Neural cell (in vitro differentiated cells): ENCODE results near the gene REST. TPM values are rescaled to one million over a fixed set of nuclear protein-coding genes. Genes with fewer than 3 reads are reported as not detected.
"Not testable (repeated sequence)": the region's sequence is repeated elsewhere in the genome, so short reads cannot be mapped to it uniquely, and the experiment has no call there.

Experiments
- H2AFZ ChIP-seq: fragments of 200-600, 300-800 bp; sonication (generic), shearing (Covaris generic); 2 replicates; pipeline ENCODE4 v1.6.0; 2014; ENCODE audit warnings: low read depth, mild to moderate bottlenecking, antibody characterized with exemption, low read length, moderate library complexity
- H3F3A ChIP-seq: fragments of 200-600 bp; shearing (Covaris generic); 2 replicates; pipeline ENCODE4 v1.6.1; 2016; ENCODE audit warnings: mild to moderate bottlenecking, moderate library complexity, mixed read lengths, antibody characterized with exemption, low read length; ENCODE audit not compliant: insufficient read depth, poor library complexity, severe bottlenecking
- H3K27ac ChIP-seq: fragments of 200-600, 300-800 bp; sonication (generic), shearing (Covaris generic); 2 replicates; pipeline ENCODE4 v1.5.1; 2014; ENCODE audit warnings: mild to moderate bottlenecking, low read length, moderate library complexity
- H3K27me3 ChIP-seq: fragments of 300-800, 200-600 bp; sonication (generic), shearing (Covaris generic); 2 replicates; pipeline ENCODE4 v1.6.0; 2014; ENCODE audit warnings: mild to moderate bottlenecking, low read depth, low read length, moderate library complexity; ENCODE audit not compliant: insufficient read depth
- H3K36me3 ChIP-seq: fragments of 300-800, 200-600 bp; sonication (generic), shearing (Covaris generic); 2 replicates; pipeline ENCODE4 v1.5.1; 2014; ENCODE audit warnings: mild to moderate bottlenecking, antibody characterized with exemption, low read length, moderate library complexity; ENCODE audit not compliant: insufficient read depth
- H3K4me2 ChIP-seq: fragments of 300-800, 200-600 bp; sonication (generic), shearing (Covaris generic); 2 replicates; pipeline ENCODE4 v1.6.0; 2014; ENCODE audit warnings: mild to moderate bottlenecking, low read length
- H3K4me3 ChIP-seq: fragments of 300-800, 200-600 bp; sonication (generic), shearing (Covaris generic); 2 replicates; pipeline ENCODE4 v1.5.1; 2014; ENCODE audit warnings: mild to moderate bottlenecking, low read length, moderate library complexity
- H3K79me2 ChIP-seq: fragments of 200-600 bp; shearing (Covaris generic); replicated peaks from 2 replicates; pipeline ENCODE4 v1.6.0; 2014; ENCODE audit warnings: mild to moderate bottlenecking, low read length, moderate library complexity; ENCODE audit not compliant: insufficient read depth
- H3K9ac ChIP-seq: fragments of 300-800, 200-600 bp; sonication (generic), shearing (Covaris generic); 2 replicates; pipeline ENCODE4 v1.6.1; 2016; ENCODE audit warnings: mild to moderate bottlenecking, low read length, mixed read lengths
- H3K9me2 ChIP-seq: fragments of 200-600 bp; shearing (Covaris generic); 2 replicates; pipeline ENCODE4 v1.6.1; 2016; ENCODE audit warnings: mild to moderate bottlenecking, low read length, mixed read lengths; ENCODE audit not compliant: insufficient read depth
- H3K9me3 ChIP-seq: fragments of 200-600, 300-800 bp; sonication (generic), shearing (Covaris generic); 2 replicates; pipeline ENCODE4 v1.6.1; 2016; ENCODE audit warnings: mild to moderate bottlenecking, mixed run types, low read length, moderate library complexity, mixed read lengths
- H4K20me1 ChIP-seq: fragments of 200-600 bp; shearing (Covaris generic); 2 replicates; pipeline ENCODE4 v1.6.1; 2016; ENCODE audit warnings: mild to moderate bottlenecking, mixed run types; ENCODE audit not compliant: insufficient read depth
- EP300 ChIP-seq: fragments of 450-650 bp; conservative IDR thresholded peaks from 2 replicates; pipeline ENCODE4 v1.6.1; 2014; ENCODE audit warnings: antibody characterized with exemption, mild to moderate bottlenecking, moderate library complexity; ENCODE audit not compliant: poor library complexity, severe bottlenecking
- EZH2 ChIP-seq: fragments of 200-600, 300-800 bp; shearing (Covaris generic), sonication (generic); IDR thresholded peaks from 2 replicates; pipeline ENCODE4 v1.6.1; 2014; ENCODE audit warnings: antibody characterized with exemption, low read length, borderline replicate concordance, mild to moderate bottlenecking; ENCODE audit not compliant: insufficient read depth, poor library complexity, severe bottlenecking
- MXI1 ChIP-seq: fragments of 450-650 bp; conservative IDR thresholded peaks from 2 replicates; pipeline ENCODE4 v1.6.1; 2014; ENCODE audit warnings: antibody characterized with exemption, mild to moderate bottlenecking; ENCODE audit not compliant: poor library complexity, severe bottlenecking
- POLR2AphosphoS5 ChIP-seq: IDR thresholded peaks from 2 replicates; pipeline ENCODE4 v1.6.1; 2012
- RAD21 ChIP-seq: fragments of 450-650 bp; conservative IDR thresholded peaks from 2 replicates; pipeline ENCODE4 v1.6.1; 2014; ENCODE audit warnings: antibody characterized with exemption, mild to moderate bottlenecking, moderate library complexity
- SMC3 ChIP-seq: fragments of 450-650 bp; conservative IDR thresholded peaks from 2 replicates; pipeline ENCODE4 v1.6.1; 2014; ENCODE audit warnings: antibody characterized with exemption, mild to moderate bottlenecking, moderate library complexity; ENCODE audit not compliant: poor library complexity
- TAF1 ChIP-seq: IDR thresholded peaks from 2 replicates; pipeline ENCODE4 v1.6.1; 2012; ENCODE audit warnings: low read depth
- polyA plus RNA-seq: library from polyadenylated mRNA; depleted of rRNA; stranded (reverse); fragments of >200 nt; gene quantifications from 2 replicates; pipeline ENCODE4 v1.2.3, GENCODE V29; 2014
- TF ChIP-seq, protein P1 (sequence below): IDR thresholded peaks from 2 replicates; pipeline ENCODE4 v1.6.1; 2012; ENCODE audit warnings: borderline replicate concordance
- TF ChIP-seq, protein P2 (sequence below): fragments of 450-650 bp; IDR thresholded peaks from 2 replicates; pipeline ENCODE4 v1.5.1; 2014; ENCODE audit warnings: antibody characterized with exemption, mild to moderate bottlenecking, moderate library complexity; ENCODE audit not compliant: poor library complexity, severe bottlenecking

Gene REST
- polyA plus RNA-seq, 1 donor from 2014 or later: 3.2 TPM

GRCh38 chr4:56879996-56880395 lies 27.7 kb upstream of the REST start:
- TF ChIP-seq, protein P1, sequence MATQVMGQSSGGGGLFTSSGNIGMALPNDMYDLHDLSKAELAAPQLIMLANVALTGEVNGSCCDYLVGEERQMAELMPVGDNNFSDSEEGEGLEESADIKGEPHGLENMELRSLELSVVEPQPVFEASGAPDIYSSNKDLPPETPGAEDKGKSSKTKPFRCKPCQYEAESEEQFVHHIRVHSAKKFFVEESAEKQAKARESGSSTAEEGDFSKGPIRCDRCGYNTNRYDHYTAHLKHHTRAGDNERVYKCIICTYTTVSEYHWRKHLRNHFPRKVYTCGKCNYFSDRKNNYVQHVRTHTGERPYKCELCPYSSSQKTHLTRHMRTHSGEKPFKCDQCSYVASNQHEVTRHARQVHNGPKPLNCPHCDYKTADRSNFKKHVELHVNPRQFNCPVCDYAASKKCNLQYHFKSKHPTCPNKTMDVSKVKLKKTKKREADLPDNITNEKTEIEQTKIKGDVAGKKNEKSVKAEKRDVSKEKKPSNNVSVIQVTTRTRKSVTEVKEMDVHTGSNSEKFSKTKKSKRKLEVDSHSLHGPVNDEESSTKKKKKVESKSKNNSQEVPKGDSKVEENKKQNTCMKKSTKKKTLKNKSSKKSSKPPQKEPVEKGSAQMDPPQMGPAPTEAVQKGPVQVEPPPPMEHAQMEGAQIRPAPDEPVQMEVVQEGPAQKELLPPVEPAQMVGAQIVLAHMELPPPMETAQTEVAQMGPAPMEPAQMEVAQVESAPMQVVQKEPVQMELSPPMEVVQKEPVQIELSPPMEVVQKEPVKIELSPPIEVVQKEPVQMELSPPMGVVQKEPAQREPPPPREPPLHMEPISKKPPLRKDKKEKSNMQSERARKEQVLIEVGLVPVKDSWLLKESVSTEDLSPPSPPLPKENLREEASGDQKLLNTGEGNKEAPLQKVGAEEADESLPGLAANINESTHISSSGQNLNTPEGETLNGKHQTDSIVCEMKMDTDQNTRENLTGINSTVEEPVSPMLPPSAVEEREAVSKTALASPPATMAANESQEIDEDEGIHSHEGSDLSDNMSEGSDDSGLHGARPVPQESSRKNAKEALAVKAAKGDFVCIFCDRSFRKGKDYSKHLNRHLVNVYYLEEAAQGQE: no peak
- TF ChIP-seq, protein P2, sequence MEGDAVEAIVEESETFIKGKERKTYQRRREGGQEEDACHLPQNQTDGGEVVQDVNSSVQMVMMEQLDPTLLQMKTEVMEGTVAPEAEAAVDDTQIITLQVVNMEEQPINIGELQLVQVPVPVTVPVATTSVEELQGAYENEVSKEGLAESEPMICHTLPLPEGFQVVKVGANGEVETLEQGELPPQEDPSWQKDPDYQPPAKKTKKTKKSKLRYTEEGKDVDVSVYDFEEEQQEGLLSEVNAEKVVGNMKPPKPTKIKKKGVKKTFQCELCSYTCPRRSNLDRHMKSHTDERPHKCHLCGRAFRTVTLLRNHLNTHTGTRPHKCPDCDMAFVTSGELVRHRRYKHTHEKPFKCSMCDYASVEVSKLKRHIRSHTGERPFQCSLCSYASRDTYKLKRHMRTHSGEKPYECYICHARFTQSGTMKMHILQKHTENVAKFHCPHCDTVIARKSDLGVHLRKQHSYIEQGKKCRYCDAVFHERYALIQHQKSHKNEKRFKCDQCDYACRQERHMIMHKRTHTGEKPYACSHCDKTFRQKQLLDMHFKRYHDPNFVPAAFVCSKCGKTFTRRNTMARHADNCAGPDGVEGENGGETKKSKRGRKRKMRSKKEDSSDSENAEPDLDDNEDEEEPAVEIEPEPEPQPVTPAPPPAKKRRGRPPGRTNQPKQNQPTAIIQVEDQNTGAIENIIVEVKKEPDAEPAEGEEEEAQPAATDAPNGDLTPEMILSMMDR: no peak
- TF ChIP-seq RAD21: no peak
- no peak for TF ChIP-seq EZH2
- no peak for TF ChIP-seq MXI1
- Histone ChIP-seq H4K20me1 (no peaks in the 10 kb centered on the region), H3K9me2 (no peaks in the 10 kb centered on the region), H2AFZ (no peak overlapping the region), H3F3A (no peaks in the 10 kb centered on the region), H3K36me3 (no peaks in the 10 kb centered on the region), H3K27me3 (no peaks in the 10 kb centered on the region), H3K9me3 (no peaks in the 10 kb centered on the region), H3K4me3 (no peak overlapping the region), H3K9ac (no peak overlapping the region), H3K79me2 (no peaks in the 10 kb centered on the region), H3K4me2 (no peak overlapping the region), H3K27ac (no peak overlapping the region)

DNA sequence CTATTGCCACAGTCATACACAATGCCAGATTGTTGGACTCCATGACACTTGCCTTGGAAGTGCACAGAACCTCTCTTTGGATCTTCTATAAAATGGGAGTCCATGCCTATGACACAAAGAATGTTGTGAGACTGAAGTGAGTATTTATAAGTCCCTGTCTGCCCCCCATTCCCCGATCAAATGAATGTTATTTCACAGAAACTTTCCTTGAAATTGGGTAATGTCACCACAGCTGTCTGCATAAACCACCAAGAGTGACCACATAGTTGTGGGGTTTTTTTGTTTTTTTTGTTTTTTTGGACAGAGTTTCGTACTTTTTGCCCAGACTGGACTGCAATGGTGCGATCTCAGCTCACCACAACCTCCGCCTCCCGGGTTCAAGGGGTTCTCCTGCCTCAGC lies 27.1 kb upstream of the REST start:
- no peaks in the 10 kb centered on the region for H3K9me3 ChIP-seq
- H3K4me3 ChIP-seq: no peak overlapping the region
- no peaks in the 10 kb centered on the region for H4K20me1 ChIP-seq
- H3K9ac ChIP-seq: no peak overlapping the region
- no peaks in the 10 kb centered on the region for H3K9me2 ChIP-seq
- H2AFZ ChIP-seq: no peak overlapping the region
- TF ChIP-seq EP300 (no peak), MXI1 (no peak), SMC3 (no peak), POLR2AphosphoS5 (no peak), RAD21 (no peak), TAF1 (no peak), EZH2 (no peak)
- TF ChIP-seq, protein P1: no peak
- TF ChIP-seq, protein P2: no peak
- H3K79me2 ChIP-seq: no peaks in the 10 kb centered on the region
- no peaks in the 10 kb centered on the region for H3F3A ChIP-seq
- H3K36me3 ChIP-seq: no peaks in the 10 kb centered on the region
- H3K27ac ChIP-seq: no peak overlapping the region
- no peaks in the 10 kb centered on the region for H3K27me3 ChIP-seq
- H3K4me2 ChIP-seq: no peak overlapping the region

DNA sequence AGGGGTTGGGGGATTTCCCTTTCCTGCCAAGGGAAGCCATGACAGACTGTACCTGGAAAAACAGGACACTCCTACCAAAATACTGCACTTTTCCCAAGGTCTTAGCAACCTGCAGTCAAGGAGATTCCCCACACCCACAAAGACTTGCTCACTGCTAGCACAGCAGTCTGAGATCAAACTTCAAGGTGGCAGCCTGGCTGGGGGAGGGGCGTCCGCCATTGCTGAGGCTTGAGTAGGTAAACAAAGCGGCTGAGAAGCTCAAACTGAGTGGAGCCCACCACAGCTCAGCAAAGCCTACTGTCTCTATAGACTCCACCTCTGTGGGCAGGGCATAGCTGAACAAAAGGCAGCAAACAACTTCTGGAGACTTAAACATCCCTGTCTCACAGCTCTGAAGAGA lies 23.2 kb upstream of the REST start:
- not testable (repeated sequence) for H2AFZ ChIP-seq, H3K9ac ChIP-seq, H3K9me3 ChIP-seq, H3K79me2 ChIP-seq, H3K27ac ChIP-seq, H4K20me1 ChIP-seq, H3K9me2 ChIP-seq, H3K27me3 ChIP-seq, H3K4me2 ChIP-seq, H3F3A ChIP-seq, H3K36me3 ChIP-seq, H3K4me3 ChIP-seq
